ENCODE measurements around the gene MPI. TPM values are rescaled to one million over a fixed set of nuclear protein-coding genes. Genes with fewer than 3 reads are reported as not detected.

The MPI gene
- total RNA-seq, 1 donor, result 48.3 TPM

DNA sequence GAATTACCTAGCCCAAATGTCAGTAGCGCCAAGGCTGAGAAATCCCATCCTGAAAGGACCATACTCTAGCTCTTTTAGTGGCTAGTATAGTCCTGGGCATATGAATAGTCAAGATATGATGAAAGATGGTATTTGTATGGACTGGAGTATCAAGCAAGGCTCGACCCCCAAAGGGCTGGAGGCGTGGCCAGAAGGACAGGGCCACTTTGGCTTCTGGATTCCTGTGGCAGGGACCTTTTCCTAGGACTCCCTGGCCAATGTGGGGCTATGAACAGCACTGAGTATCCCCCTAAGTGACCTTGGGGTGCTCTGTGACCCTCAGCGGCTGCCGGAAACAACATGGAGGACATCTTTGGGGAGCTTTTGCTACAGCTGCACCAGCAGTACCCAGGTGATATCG is 6.0 kb downstream of the MPI start:
- DNase-seq (ENCODE audit: low read depth), result no peak
- TF ChIP-seq, protein P1, sequence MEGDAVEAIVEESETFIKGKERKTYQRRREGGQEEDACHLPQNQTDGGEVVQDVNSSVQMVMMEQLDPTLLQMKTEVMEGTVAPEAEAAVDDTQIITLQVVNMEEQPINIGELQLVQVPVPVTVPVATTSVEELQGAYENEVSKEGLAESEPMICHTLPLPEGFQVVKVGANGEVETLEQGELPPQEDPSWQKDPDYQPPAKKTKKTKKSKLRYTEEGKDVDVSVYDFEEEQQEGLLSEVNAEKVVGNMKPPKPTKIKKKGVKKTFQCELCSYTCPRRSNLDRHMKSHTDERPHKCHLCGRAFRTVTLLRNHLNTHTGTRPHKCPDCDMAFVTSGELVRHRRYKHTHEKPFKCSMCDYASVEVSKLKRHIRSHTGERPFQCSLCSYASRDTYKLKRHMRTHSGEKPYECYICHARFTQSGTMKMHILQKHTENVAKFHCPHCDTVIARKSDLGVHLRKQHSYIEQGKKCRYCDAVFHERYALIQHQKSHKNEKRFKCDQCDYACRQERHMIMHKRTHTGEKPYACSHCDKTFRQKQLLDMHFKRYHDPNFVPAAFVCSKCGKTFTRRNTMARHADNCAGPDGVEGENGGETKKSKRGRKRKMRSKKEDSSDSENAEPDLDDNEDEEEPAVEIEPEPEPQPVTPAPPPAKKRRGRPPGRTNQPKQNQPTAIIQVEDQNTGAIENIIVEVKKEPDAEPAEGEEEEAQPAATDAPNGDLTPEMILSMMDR (IDR thresholded peaks at IDR 0.05; ENCODE audit: insufficient read depth, low read length), result no peak
- no peak overlapping the region for H3K4me3 ChIP-seq (ENCODE audit: low read depth, low read length)

- no peak for DNase-seq (ENCODE audit: low read depth)
- TF ChIP-seq, protein P1 (IDR thresholded peaks at IDR 0.05; ENCODE audit: insufficient read depth, low read length), result no peak
- no peak overlapping the region for H3K4me3 ChIP-seq (ENCODE audit: low read depth, low read length)
Measured at GRCh38 chr15:74896316-74896715, 6.5 kb downstream of the MPI start.

DNA sequence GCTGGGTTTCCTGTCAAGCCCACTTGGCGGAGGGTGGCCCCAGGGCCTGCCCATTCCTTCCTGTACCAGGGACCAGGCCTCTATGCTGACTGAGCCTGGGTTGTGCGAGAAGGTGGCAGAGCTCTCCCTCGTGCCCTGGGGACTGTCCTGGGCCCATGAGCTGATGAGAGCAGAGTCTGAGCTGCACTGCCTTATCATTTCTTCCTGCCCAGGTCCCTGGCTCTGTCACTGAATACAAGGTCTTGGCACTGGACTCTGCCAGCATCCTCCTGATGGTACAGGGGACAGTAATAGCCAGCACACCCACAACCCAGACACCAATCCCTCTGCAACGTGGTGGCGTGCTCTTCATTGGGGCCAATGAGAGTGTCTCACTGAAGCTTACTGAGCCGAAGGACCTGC is 7.5 kb downstream of the MPI start:
- no peak for DNase-seq (ENCODE audit: low read depth)
- no peak overlapping the region for H3K4me3 ChIP-seq (ENCODE audit: low read depth, low read length)
- TF ChIP-seq, protein P1 (IDR thresholded peaks at IDR 0.05; ENCODE audit: insufficient read depth, low read length), result no peak

DNA sequence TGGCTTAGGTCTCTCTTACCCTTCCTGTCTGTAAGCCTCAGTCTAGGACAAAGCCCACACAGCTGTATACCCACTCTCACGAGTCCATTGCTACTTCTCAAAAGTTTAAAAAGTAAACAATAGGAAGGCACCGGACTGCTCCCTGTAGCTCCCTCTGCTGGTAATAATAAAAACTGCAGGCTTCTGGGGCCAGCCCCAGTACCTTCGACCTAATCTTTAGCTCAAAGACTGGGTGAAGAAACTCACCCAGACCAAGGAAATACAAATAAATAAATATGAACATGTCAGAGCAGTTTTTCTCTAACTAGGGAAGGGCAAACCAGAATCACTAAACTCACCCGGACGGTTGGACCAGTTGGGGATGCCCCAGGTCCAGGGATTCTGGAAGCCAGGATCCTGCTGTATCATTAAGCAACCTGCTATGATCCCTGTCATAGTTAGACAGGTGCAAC is 11.8 kb downstream of the MPI start:
- DNase-seq (ENCODE audit: low read depth), result peak; percentile 67
- TF ChIP-seq, protein P1 (IDR thresholded peaks at IDR 0.05; ENCODE audit: insufficient read depth, low read length), result peak; percentile 89
- H3K4me3 ChIP-seq (ENCODE audit: low read depth, low read length), result no peak overlapping the region

DNA sequence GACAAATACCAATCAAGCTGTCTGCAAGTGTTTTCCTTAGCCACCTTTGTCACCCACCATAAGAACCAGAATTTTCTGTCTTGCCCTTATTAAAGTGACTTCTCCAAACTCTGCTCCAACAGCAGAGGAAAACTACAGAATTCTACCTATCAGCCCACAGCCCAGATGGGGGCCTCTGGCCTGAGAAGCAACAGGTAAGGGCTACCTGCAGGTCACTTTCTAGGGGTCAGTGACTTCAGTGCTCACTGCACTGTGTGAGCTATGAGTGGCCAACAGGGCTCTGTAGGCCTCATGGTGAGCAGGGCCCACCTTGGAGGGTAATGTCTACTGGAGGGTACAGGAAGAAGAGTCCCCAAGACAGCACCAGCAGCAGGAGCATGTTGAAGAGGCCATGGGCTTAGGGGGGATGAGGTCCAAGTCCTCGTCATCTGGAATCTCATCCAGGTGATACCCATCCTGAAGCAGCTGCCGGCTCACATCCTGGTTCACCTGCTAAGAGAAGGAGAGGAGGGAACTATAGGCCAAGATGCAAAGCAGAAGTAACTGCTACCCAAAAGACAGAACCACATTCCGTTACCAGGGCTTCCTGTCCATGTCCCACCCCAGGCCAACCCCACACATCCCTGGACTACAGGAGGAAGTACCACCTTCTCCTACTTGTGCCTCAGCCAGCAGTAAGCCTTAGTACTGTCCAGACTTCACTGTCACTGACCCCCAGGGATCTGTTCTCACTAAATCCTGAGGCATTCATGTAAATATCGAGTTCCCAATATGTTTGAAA is 12.6 kb downstream of the MPI start:
- TF ChIP-seq, protein P1 (IDR thresholded peaks at IDR 0.05; ENCODE audit: insufficient read depth, low read length), result no peak
- H3K4me3 ChIP-seq (ENCODE audit: low read depth, low read length), result no peak overlapping the region
- no peak for DNase-seq (ENCODE audit: low read depth)

DNA sequence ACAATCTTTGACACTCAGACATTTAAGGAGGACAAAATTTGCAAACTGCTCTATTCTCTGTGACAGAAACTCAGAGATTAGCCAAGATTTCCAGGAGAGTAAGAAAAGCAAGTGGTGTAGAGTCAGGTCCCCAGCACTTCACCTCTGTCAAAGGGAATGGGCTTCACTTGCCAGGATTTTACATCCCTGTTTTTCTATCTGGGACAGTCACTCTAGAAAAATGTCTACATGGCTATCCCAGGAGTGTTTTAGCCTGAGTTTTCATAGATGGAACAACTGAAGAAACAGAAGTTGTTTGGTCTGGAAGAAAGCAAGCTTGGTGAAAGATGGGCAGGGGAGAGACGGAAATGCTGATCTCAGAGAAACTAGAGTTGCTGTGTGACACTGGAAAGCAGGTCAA is 13.8 kb downstream of the MPI start:
- H3K4me3 ChIP-seq (ENCODE audit: low read depth, low read length), result no peak overlapping the region
- TF ChIP-seq, protein P1 (IDR thresholded peaks at IDR 0.05; ENCODE audit: insufficient read depth, low read length), result no peak
- no peak for DNase-seq (ENCODE audit: low read depth)

All from fibroblast of the aortic adventitia (primary cell).